A549 (cell line): ENCODE measurements around the gene DYSF. TPM values are rescaled to one million over a fixed set of nuclear protein-coding genes. Genes with fewer than 3 reads are reported as not detected.

Experiments
- ATAC-seq, 2 experiments: fragments of 200-7000 bp in 1 of 2; fragments of >200 bp in 1 of 2; cut with Nextera tagmentation in 1 of 2; cut with Tn5 transposase in 1 of 2; 3 replicates each; pipeline versions ENCODE4 v1.8.0 to v1.9.1; 2018 to 2020; ENCODE audit warnings: mild to moderate bottlenecking in 1 of 2, moderate library complexity in 1 of 2
- CTCF ChIA-PET: fragments of 300-600 bp; sonication (Branson Sonifier 250); formaldehyde crosslinking; extraction: SDS; loops from one replicate; lab custom pipeline; 2021; ENCODE audit warnings: antibody characterized with exemption, inconsistent platforms; lab: Yijun Ruan, JAX
- POLR2A ChIA-PET: fragments of 350-600 bp; formaldehyde crosslinking; extraction: SDS; loops from one replicate; lab custom pipeline; 2021; ENCODE audit warnings: antibody characterized with exemption, inconsistent platforms; lab: Yijun Ruan, JAX
- DNase-seq, 2 experiments: peaks; one replicate each; pipeline versions ENCODE4 v3.0.0 to v3.0.0-alpha.2; 2011 to 2016; ENCODE audit warnings: low read depth in 1 of 2, low spot score in 1 of 2
- FAIRE-seq: peaks from 2 replicates; lab custom pipeline; 2011; peaks lifted over from hg19 to GRCh38; lab: Jason Lieb, UNC
- H3K27ac ChIP-seq, 2 experiments: fragments of >200 bp; sonication (Bioruptor Twin); formaldehyde crosslinking; 3 replicates each; pipeline ENCODE4 v1.5.1; 2016 to 2017
- H3K4me1 ChIP-seq: fragments of >200 bp; sonication (Bioruptor Twin); formaldehyde crosslinking; 3 replicates; pipeline ENCODE4 v1.6.1; 2016
- H3K4me2 ChIP-seq: fragments of >200 bp; sonication (Bioruptor Twin); formaldehyde crosslinking; 3 replicates; pipeline ENCODE4 v1.6.1; 2016
- H3K4me3 ChIP-seq: fragments of >200 bp; sonication (Bioruptor Twin); formaldehyde crosslinking; 3 replicates; pipeline ENCODE4 v1.5.1; 2016
- H3K9me3 ChIP-seq: fragments of >200 bp; sonication (Bioruptor Twin); formaldehyde crosslinking; 3 replicates; pipeline ENCODE4 v1.6.1; 2016
- CBX2 ChIP-seq: fragments of 200-600 bp; sonication (generic); IDR thresholded peaks from 2 replicates; pipeline ENCODE4 v1.6.1; 2016; ENCODE audit warnings: low read depth, mild to moderate bottlenecking, borderline replicate concordance
- CHD4 ChIP-seq: fragments of 200-600 bp; sonication (generic); IDR thresholded peaks from 2 replicates; pipeline ENCODE4 v1.6.1; 2016; ENCODE audit warnings: antibody characterized with exemption, mild to moderate bottlenecking, borderline replicate concordance
- CTCF ChIP-seq: fragments of >200 bp; sonication (Bioruptor Twin); formaldehyde crosslinking; IDR thresholded peaks from 3 replicates; pipeline ENCODE4 v1.5.1; 2016
- E2F6 ChIP-seq: IDR thresholded peaks from 2 replicates; pipeline ENCODE4 v1.6.1; 2012; ENCODE audit warnings: low read depth, borderline replicate concordance
- ELK1 ChIP-seq: fragments of 150-350 bp; IDR thresholded peaks from 2 replicates; pipeline ENCODE4 v1.6.1; 2014; ENCODE audit warnings: low read depth, mild to moderate bottlenecking, low read length
- FOSB ChIP-seq: fragments of 250-450 bp; sonication (Bioruptor Pico); IDR thresholded peaks from 2 replicates; pipeline ENCODE4 v1.5.0; 2020; ENCODE audit warnings: mild to moderate bottlenecking, moderate library complexity
- FOXS1 ChIP-seq: fragments of 250-450 bp; sonication (Bioruptor Pico); IDR thresholded peaks from 2 replicates; pipeline ENCODE4 v1.5.0; 2020; ENCODE audit warnings: mild to moderate bottlenecking, moderate library complexity
- GATA3 ChIP-seq: IDR thresholded peaks from 2 replicates; pipeline ENCODE4 v1.6.1; 2012; ENCODE audit warnings: borderline replicate concordance
- HOXA7 ChIP-seq: fragments of 250-450 bp; sonication (Bioruptor Pico); IDR thresholded peaks from 2 replicates; pipeline ENCODE4 v1.5.0; 2020; ENCODE audit warnings: mild to moderate bottlenecking, moderate library complexity
- HOXB13 ChIP-seq: fragments of 250-450 bp; sonication (Bioruptor Pico); IDR thresholded peaks from 2 replicates; pipeline ENCODE4 v1.5.0; 2020; ENCODE audit warnings: low read depth, mild to moderate bottlenecking, moderate library complexity
- JUN ChIP-seq, 2 experiments: fragments of >200 bp; sonication (Bioruptor Twin); formaldehyde crosslinking; IDR thresholded peaks; 2 replicates in 1 of 2; 3 replicates in 1 of 2; pipeline ENCODE4 v1.6.1; 2016 to 2017
- JUNB ChIP-seq: fragments of >200 bp; sonication (Bioruptor Twin); formaldehyde crosslinking; IDR thresholded peaks from 2 replicates; pipeline ENCODE4 v1.6.1; 2016
- MAFK ChIP-seq: fragments of 450-650 bp; IDR thresholded peaks from 2 replicates; pipeline ENCODE4 v1.6.1; 2014; ENCODE audit not compliant: partially characterized antibody
- NR3C1 ChIP-seq: fragments of >200 bp; sonication (Bioruptor Twin); formaldehyde crosslinking; IDR thresholded peaks from 3 replicates; pipeline ENCODE4 v1.6.1; 2017
- POLR2A ChIP-seq: IDR thresholded peaks from 2 replicates; pipeline ENCODE4 v1.6.1; 2012; ENCODE audit warnings: mild to moderate bottlenecking, low read length
- POLR2AphosphoS2 ChIP-seq: conservative IDR thresholded peaks from 2 replicates; pipeline ENCODE4 v1.6.1; 2012; ENCODE audit warnings: low read length, improper control_type of control experiment, inconsistent platforms
- RAD21 ChIP-seq, 2 experiments: fragments of >200 bp in 1 of 2; sonication (Bioruptor Twin) in 1 of 2; formaldehyde crosslinking in 1 of 2; IDR thresholded peaks in 1 of 2; conservative IDR thresholded peaks in 1 of 2; 2 replicates in 1 of 2; 3 replicates in 1 of 2; pipeline ENCODE4 v1.6.1; 2012 to 2018; ENCODE audit warnings: inconsistent platforms in 1 of 2
- SMC3 ChIP-seq: fragments of >200 bp; sonication (Bioruptor Twin); formaldehyde crosslinking; IDR thresholded peaks from 3 replicates; pipeline ENCODE4 v1.6.1; 2018; ENCODE audit warnings: inconsistent platforms
- TFCP2L1 ChIP-seq: fragments of 250-450 bp; sonication (Bioruptor Pico); IDR thresholded peaks from 2 replicates; pipeline ENCODE4 v1.5.0; 2021; ENCODE audit warnings: mild to moderate bottlenecking
- ZFP36 ChIP-seq: fragments of 450-650 bp; IDR thresholded peaks from 2 replicates; pipeline ENCODE4 v1.6.1; 2014; ENCODE audit warnings: borderline replicate concordance; ENCODE audit not compliant: partially characterized antibody
- ZSCAN20 ChIP-seq: fragments of 250-450 bp; sonication (Bioruptor Pico); IDR thresholded peaks from 2 replicates; pipeline ENCODE4 v1.8.0; 2022; ENCODE audit warnings: mild to moderate bottlenecking, moderate library complexity
- whole genome bisulfite sequencing: methylation state at CpG from one replicate; pipeline ENCODE4 v1.1.6; 2017; ENCODE audit errors: missing lambda C conversion rate; 5-methylcytosine and 5-hydroxymethylcytosine counted together
- polyA plus RNA-seq, 4 experiments: library from polyadenylated mRNA; depleted of rRNA in 3 of 4; stranded (reverse); fragments of >200 nt; fragmentation: RNase III in 1 of 4; extraction: RNeasy Plus Mini Kit Qiagen cat#74134 plus additional on column Dnase treatment in 1 of 4; gene quantifications; 2 replicates in 3 of 4; 3 replicates in 1 of 4; pipeline ENCODE4 v1.2.3, GENCODE V29; 2011 to 2017
- TF ChIP-seq, protein P1 (sequence below): fragments of 250-450 bp; sonication (Bioruptor Pico); IDR thresholded peaks from 2 replicates; pipeline ENCODE4 v1.5.0; 2021; ENCODE audit warnings: mild to moderate bottlenecking, moderate library complexity, borderline replicate concordance
- TF ChIP-seq, protein P2 (sequence below): fragments of >200 bp; sonication (Bioruptor Twin); formaldehyde crosslinking; IDR thresholded peaks from 3 replicates; pipeline ENCODE4 v1.6.1; 2016
- TF ChIP-seq, protein P3 (sequence below): fragments of >200 bp; sonication (Bioruptor Twin); formaldehyde crosslinking; IDR thresholded peaks from 2 replicates; pipeline ENCODE4 v1.6.1; 2016

Gene DYSF
- polyA plus RNA-seq, 2 of the 4 experiments (the other 2 are of a cell fraction), result 0.36 to 0.98 TPM

DNA sequence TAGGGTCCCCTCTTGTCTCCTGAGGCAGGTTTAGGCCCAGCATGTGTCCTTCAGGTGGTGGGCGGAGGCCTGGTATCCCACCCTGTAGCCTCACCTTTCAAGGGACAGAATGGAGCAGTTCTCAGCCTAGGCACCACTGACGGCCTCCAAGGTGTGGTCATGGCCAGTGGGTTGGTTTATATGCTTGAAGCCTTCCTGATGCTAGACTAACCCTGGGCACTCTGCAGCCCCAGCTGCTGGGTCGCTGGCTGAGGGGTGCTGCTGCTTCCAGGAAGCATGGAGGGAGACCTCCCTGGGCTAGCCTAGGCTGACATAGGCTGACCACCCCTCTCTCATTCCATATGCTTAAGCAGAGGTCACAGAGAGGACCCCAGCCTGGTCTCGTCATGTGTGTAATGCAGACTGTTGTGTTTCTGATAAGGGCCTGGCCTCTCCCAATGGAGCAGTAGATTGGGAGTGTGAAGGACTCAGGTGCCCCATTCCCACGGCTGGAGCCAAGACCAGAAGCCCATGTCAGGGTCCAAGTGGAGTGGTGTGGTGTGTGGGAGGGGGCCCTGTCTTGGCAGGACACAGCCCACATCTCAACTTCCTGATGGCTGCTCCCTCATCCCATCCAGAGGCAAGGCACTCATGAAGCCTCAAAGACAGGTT is 206.6 kb downstream of the DYSF start:
- Histone ChIP-seq H3K9me3 (peaks cover 30% of the 10 kb centered on the region), H3K4me3 (no peak overlapping the region), H3K27ac (no peak overlapping the region), H3K4me1 (no peaks in the 10 kb centered on the region), H3K4me2 (no peak overlapping the region)
- FAIRE-seq (no peak), DNase-seq (no peak), ATAC-seq (no peak)
- TF ChIP-seq CHD4, result no peak
- no peak for TF ChIP-seq JUN (IDR thresholded peaks at IDR 0.05)
- no peak for TF ChIP-seq FOSB (CRISPR knock-in tag)
- no peak for TF ChIP-seq E2F6
- TF ChIP-seq FOXS1 (CRISPR knock-in tag), result no peak
- no peak for TF ChIP-seq RAD21 (conservative IDR thresholded peaks at IDR 0.05 in 1 of 2, IDR thresholded peaks at IDR 0.05 in 1 of 2)
- TF ChIP-seq CTCF, result no peak
- TF ChIP-seq MAFK, result no peak
- TF ChIP-seq ZFP36, result no peak
- no peak for TF ChIP-seq GATA3
- no peak for TF ChIP-seq CBX2
- no peak for TF ChIP-seq POLR2AphosphoS2
- TF ChIP-seq, protein P1, sequence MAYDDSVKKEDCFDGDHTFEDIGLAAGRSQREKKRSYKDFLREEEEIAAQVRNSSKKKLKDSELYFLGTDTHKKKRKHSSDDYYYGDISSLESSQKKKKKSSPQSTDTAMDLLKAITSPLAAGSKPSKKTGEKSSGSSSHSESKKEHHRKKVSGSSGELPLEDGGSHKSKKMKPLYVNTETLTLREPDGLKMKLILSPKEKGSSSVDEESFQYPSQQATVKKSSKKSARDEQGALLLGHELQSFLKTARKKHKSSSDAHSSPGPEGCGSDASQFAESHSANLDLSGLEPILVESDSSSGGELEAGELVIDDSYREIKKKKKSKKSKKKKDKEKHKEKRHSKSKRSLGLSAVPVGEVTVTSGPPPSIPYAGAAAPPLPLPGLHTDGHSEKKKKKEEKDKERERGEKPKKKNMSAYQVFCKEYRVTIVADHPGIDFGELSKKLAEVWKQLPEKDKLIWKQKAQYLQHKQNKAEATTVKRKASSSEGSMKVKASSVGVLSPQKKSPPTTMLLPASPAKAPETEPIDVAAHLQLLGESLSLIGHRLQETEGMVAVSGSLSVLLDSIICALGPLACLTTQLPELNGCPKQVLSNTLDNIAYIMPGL (CRISPR knock-in tag), result no peak
- no peak for TF ChIP-seq ELK1
- TF ChIP-seq SMC3, result no peak
- TF ChIP-seq NR3C1, result no peak
- no peak for TF ChIP-seq POLR2A
- no peak for TF ChIP-seq ZSCAN20 (CRISPR knock-in tag)
- no peak for TF ChIP-seq HOXB13
- TF ChIP-seq, protein P2, sequence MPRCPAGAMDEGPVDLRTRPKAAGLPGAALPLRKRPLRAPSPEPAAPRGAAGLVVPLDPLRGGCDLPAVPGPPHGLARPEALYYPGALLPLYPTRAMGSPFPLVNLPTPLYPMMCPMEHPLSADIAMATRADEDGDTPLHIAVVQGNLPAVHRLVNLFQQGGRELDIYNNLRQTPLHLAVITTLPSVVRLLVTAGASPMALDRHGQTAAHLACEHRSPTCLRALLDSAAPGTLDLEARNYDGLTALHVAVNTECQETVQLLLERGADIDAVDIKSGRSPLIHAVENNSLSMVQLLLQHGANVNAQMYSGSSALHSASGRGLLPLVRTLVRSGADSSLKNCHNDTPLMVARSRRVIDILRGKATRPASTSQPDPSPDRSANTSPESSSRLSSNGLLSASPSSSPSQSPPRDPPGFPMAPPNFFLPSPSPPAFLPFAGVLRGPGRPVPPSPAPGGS, result no peak
- POLR2A ChIA-PET, result no interaction called here
- WGBS, result 13% methylated on average over 5 of the region's 5 CpGs
- CTCF ChIA-PET, result interaction anchor here (2.0 kb wide), 1 partner anchor 50 kb away, joined by 6 read pairs; no protein-coding TSS in a partner anchor

- Histone ChIP-seq H3K9me3 (peaks cover 29% of the 10 kb centered on the region), H3K4me1 (no peaks in the 10 kb centered on the region), H3K4me3 (no peak overlapping the region), H3K27ac (no peak overlapping the region), H3K4me2 (no peak overlapping the region)
- ATAC-seq, result no peak
- DNase-seq, result no peak
- CTCF ChIA-PET, result interaction anchor here (1.5 to 2.0 kb wide), 3 partner anchors 15 to 262 kb away, joined by 3 to 6 read pairs (median 4); no protein-coding TSS in a partner anchor
- FAIRE-seq, result no peak
- POLR2A ChIA-PET, result no interaction called here
- WGBS, result 63% methylated on average over 2 of the region's 3 CpGs
- TF ChIP-seq FOXS1 (CRISPR knock-in tag), result no peak
- TF ChIP-seq, protein P1 (CRISPR knock-in tag), result no peak
- TF ChIP-seq, protein P3, sequence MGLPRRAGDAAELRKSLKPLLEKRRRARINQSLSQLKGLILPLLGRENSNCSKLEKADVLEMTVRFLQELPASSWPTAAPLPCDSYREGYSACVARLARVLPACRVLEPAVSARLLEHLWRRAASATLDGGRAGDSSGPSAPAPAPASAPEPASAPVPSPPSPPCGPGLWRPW, result no peak
- TF ChIP-seq JUNB, result no peak
- no peak for TF ChIP-seq ELK1
- no peak for TF ChIP-seq TFCP2L1 (CRISPR knock-in tag)
- no peak for TF ChIP-seq HOXA7
These were observed 208.4 kb downstream of the DYSF start for GRCh38 chr2:71661782-71662181.
